H9 (cell line): ENCODE data around the gene PRRX2. TPM values are rescaled to one million over a fixed set of nuclear protein-coding genes. Genes with fewer than 3 reads are reported as not detected.

Experiments used
- DNase-seq: peaks from one replicate; pipeline ENCODE4 v3.0.0-alpha.2; 2017
- H2AFZ ChIP-seq: one replicate; pipeline ENCODE4 v1.6.1; 2013; ENCODE audit warnings: mild to moderate bottlenecking, low read length, control low read depth, moderate library complexity
- H2AK5ac ChIP-seq: 2 replicates; pipeline ENCODE4 v1.6.1; 2013; ENCODE audit warnings: low read length, control low read depth, mixed read lengths; ENCODE audit not compliant: insufficient read length
- H2BK120ac ChIP-seq: one replicate; pipeline ENCODE4 v1.6.1; 2013; ENCODE audit warnings: low read depth, mild to moderate bottlenecking, low read length, control low read depth, inconsistent platforms; ENCODE audit not compliant: poor library complexity, severe bottlenecking
- H2BK12ac ChIP-seq: 2 replicates; pipeline ENCODE4 v1.6.1; 2013; ENCODE audit warnings: low read length, control low read depth, mixed read lengths, low read depth; ENCODE audit not compliant: insufficient read length
- H2BK15ac ChIP-seq: 2 replicates; pipeline ENCODE4 v1.6.1; 2013; ENCODE audit warnings: low read depth, low read length, control low read depth
- H2BK20ac ChIP-seq: one replicate; pipeline ENCODE4 v1.6.1; 2013; ENCODE audit warnings: low read depth, mild to moderate bottlenecking, low read length, control low read depth, inconsistent platforms; ENCODE audit not compliant: poor library complexity, severe bottlenecking
- H2BK5ac ChIP-seq: 2 replicates; pipeline ENCODE4 v1.6.1; 2013; ENCODE audit warnings: low read length, control low read depth, mixed read lengths; ENCODE audit not compliant: insufficient read length
- H3K14ac ChIP-seq: 2 replicates; pipeline ENCODE4 v1.6.1; 2013; ENCODE audit warnings: low read length, control low read depth; ENCODE audit not compliant: insufficient read depth
- H3K18ac ChIP-seq: 2 replicates; pipeline ENCODE4 v1.6.1; 2013; ENCODE audit warnings: low read depth, mild to moderate bottlenecking, mixed read lengths, low read length, control low read depth; ENCODE audit not compliant: insufficient read length
- H3K23ac ChIP-seq: 2 replicates; pipeline ENCODE4 v1.6.1; 2013; ENCODE audit warnings: low read length, control low read depth, mixed read lengths, low read depth; ENCODE audit not compliant: insufficient read length
- H3K23me2 ChIP-seq: 2 replicates; pipeline ENCODE4 v1.6.1; 2013; ENCODE audit warnings: low read depth, mild to moderate bottlenecking, mixed read lengths, low read length, control low read depth; ENCODE audit not compliant: insufficient read length, poor library complexity, severe bottlenecking
- H3K27ac ChIP-seq: 2 replicates; pipeline ENCODE4 v1.5.1; 2013; ENCODE audit warnings: low read length, control low read depth, mixed read lengths, low read depth; ENCODE audit not compliant: insufficient read length
- H3K27me3 ChIP-seq: 2 replicates; pipeline ENCODE4 v1.6.1; 2013; ENCODE audit warnings: low read length, control low read depth, inconsistent platforms; ENCODE audit not compliant: insufficient read depth
- H3K4ac ChIP-seq: 2 replicates; pipeline ENCODE4 v1.6.1; 2013; ENCODE audit warnings: low read depth, mild to moderate bottlenecking, control low read depth, inconsistent platforms, low read length, moderate library complexity
- H3K4me1 ChIP-seq: 2 replicates; pipeline ENCODE4 v1.6.1; 2013; ENCODE audit warnings: low read length, control low read depth, inconsistent platforms; ENCODE audit not compliant: insufficient read depth
- H3K4me2 ChIP-seq: 2 replicates; pipeline ENCODE4 v1.6.1; 2013; ENCODE audit warnings: low read length, control low read depth, mixed read lengths; ENCODE audit not compliant: insufficient read length, insufficient read depth
- H3K56ac ChIP-seq: 2 replicates; pipeline ENCODE4 v1.6.1; 2013; ENCODE audit warnings: low read depth, mild to moderate bottlenecking, mixed read lengths, low read length, control low read depth; ENCODE audit not compliant: insufficient read length
- H3K79me1 ChIP-seq: 2 replicates; pipeline ENCODE4 v1.6.1; 2013; ENCODE audit warnings: low read depth, mild to moderate bottlenecking, moderate library complexity, low read length, control low read depth, inconsistent platforms; ENCODE audit not compliant: insufficient read depth, poor library complexity, severe bottlenecking
- H3K79me2 ChIP-seq: 2 replicates; pipeline ENCODE4 v1.6.1; 2013; ENCODE audit warnings: low read length, control low read depth, inconsistent platforms; ENCODE audit not compliant: insufficient read depth
- H3K9ac ChIP-seq: 2 replicates; pipeline ENCODE4 v1.6.1; 2013; ENCODE audit warnings: low read length, control low read depth, mixed read lengths; ENCODE audit not compliant: insufficient read length; ENCODE audit errors: extremely low read depth
- H3K9me3 ChIP-seq: one replicate; pipeline ENCODE4 v1.6.1; 2013; ENCODE audit warnings: low read depth, low read length, inconsistent platforms; ENCODE audit not compliant: control insufficient read depth
- H3T11ph ChIP-seq: one replicate; pipeline ENCODE4 v1.6.1; 2013; ENCODE audit warnings: mild to moderate bottlenecking, low read length, control low read depth, inconsistent platforms
- H4K20me1 ChIP-seq: one replicate; pipeline ENCODE4 v1.6.1; 2013; ENCODE audit not compliant: control insufficient read depth, insufficient read length, insufficient read depth
- H4K5ac ChIP-seq: 2 replicates; pipeline ENCODE4 v1.6.1; 2013; ENCODE audit warnings: low read depth, mild to moderate bottlenecking, mixed read lengths, low read length, control low read depth; ENCODE audit not compliant: insufficient read length
- H4K8ac ChIP-seq: replicated peaks from 2 replicates; pipeline ENCODE4 v1.6.1; 2013; ENCODE audit warnings: low read length, control low read depth, mixed read lengths, low read depth; ENCODE audit not compliant: insufficient read length
- H4K91ac ChIP-seq: 2 replicates; pipeline ENCODE4 v1.6.1; 2013; ENCODE audit warnings: low read depth, mild to moderate bottlenecking, moderate library complexity, mixed read lengths, low read length, control low read depth; ENCODE audit not compliant: insufficient read length
- H3K27ac Mint-ChIP-seq, 3 experiments: 2 replicates in 2 of 3; 3 replicates in 1 of 3; pipeline ENCODE4 v1.8.0; 2020 to 2021; ENCODE audit warnings: mixed read lengths in 3 of 3, mild to moderate bottlenecking in 1 of 3, moderate library complexity in 1 of 3
- H3K27me3 Mint-ChIP-seq: 2 replicates; pipeline ENCODE4 v1.8.0; 2021; ENCODE audit warnings: low read depth, mild to moderate bottlenecking, moderate library complexity, mixed read lengths
- H3K36me3 Mint-ChIP-seq, 3 experiments: 2 replicates in 2 of 3; 3 replicates in 1 of 3; pipeline ENCODE4 v1.8.0; 2020 to 2021; ENCODE audit warnings: low read depth in 3 of 3, mixed read lengths in 3 of 3; ENCODE audit not compliant: insufficient read depth in 1 of 3
- H3K4me1 Mint-ChIP-seq, 2 experiments: 2 replicates each; pipeline ENCODE4 v1.8.0; 2020; ENCODE audit warnings: mixed read lengths in 2 of 2
- H3K4me3 Mint-ChIP-seq, 2 experiments: 2 replicates in 1 of 2; 3 replicates in 1 of 2; pipeline ENCODE4 v1.8.0; 2020 to 2021; ENCODE audit warnings: mild to moderate bottlenecking in 2 of 2, mixed read lengths in 2 of 2, moderate library complexity in 1 of 2
- H3K9me3 Mint-ChIP-seq, 2 experiments: 2 replicates in 1 of 2; 3 replicates in 1 of 2; pipeline ENCODE4 v1.8.0; 2020; ENCODE audit warnings: mild to moderate bottlenecking in 2 of 2, mixed read lengths in 2 of 2, moderate library complexity in 1 of 2
- WGBS: extraction: QIAGEN DNeasy Blood & Tissue Kit; methylation state at CpG from one replicate; pipeline ENCODE4 v1.1.7; 2013; ENCODE audit warnings: missing lambda C conversion rate, low lambda C conversion rate, mixed read lengths; ENCODE audit not compliant: insufficient read length; ENCODE audit errors: extremely low coverage; 5-methylcytosine and 5-hydroxymethylcytosine counted together
- total RNA-seq: library from RNA; stranded (reverse); gene quantifications from 2 replicates; pipeline ENCODE4 v1.2.1, GENCODE V29; 2021
- TF ChIP-seq, protein P1 (sequence below): fragments of 200-600 bp; sonication (generic); conservative IDR thresholded peaks from 3 replicates; pipeline ENCODE4 v1.8.0; 2021; ENCODE audit warnings: antibody characterized with exemption, mild to moderate bottlenecking

PRRX2 gene
- total RNA-seq, 1 experiment from 2014 or later, result 3.9 TPM

- no peak overlapping the region for H3K4ac ChIP-seq
- H3K4me2 ChIP-seq, result no peak overlapping the region
- H2BK20ac ChIP-seq, result no peak overlapping the region
- no peak overlapping the region for H3K4me3 Mint-ChIP-seq
- H3K36me3 Mint-ChIP-seq, result no peaks in the 10 kb centered on the region
- H4K8ac ChIP-seq, result no peak overlapping the region
- H3K27me3 ChIP-seq, result no peaks in the 10 kb centered on the region
- no peak overlapping the region for H3T11ph ChIP-seq
- no peak overlapping the region for H2BK120ac ChIP-seq
- H3K4me1 Mint-ChIP-seq, result peaks cover 5 to 37% of the 10 kb centered on the region in 2 experiments; a peak in 3 of 4 replicates
- H2BK5ac ChIP-seq, result no peak overlapping the region
- H3K9me3 Mint-ChIP-seq, result no peaks in the 10 kb centered on the region
- H3K9ac ChIP-seq, result no peak overlapping the region
- no peak overlapping the region for H4K5ac ChIP-seq
- no peaks in the 10 kb centered on the region for H3K4me1 ChIP-seq
- WGBS, result no CpG with 5 or more reads among the region's 7 CpGs
- no peaks in the 10 kb centered on the region for H3K79me2 ChIP-seq
- H3K23ac ChIP-seq, result no peak overlapping the region
- no peak overlapping the region for H2AFZ ChIP-seq
- H4K91ac ChIP-seq, result no peak overlapping the region
- H3K27ac Mint-ChIP-seq, result no peak overlapping the region
- no peak overlapping the region; the same call in 1 of the 2 replicates for H3K14ac ChIP-seq
- no peak overlapping the region for H2BK15ac ChIP-seq
- no peaks in the 10 kb centered on the region for H3K79me1 ChIP-seq
- TF ChIP-seq, protein P1, sequence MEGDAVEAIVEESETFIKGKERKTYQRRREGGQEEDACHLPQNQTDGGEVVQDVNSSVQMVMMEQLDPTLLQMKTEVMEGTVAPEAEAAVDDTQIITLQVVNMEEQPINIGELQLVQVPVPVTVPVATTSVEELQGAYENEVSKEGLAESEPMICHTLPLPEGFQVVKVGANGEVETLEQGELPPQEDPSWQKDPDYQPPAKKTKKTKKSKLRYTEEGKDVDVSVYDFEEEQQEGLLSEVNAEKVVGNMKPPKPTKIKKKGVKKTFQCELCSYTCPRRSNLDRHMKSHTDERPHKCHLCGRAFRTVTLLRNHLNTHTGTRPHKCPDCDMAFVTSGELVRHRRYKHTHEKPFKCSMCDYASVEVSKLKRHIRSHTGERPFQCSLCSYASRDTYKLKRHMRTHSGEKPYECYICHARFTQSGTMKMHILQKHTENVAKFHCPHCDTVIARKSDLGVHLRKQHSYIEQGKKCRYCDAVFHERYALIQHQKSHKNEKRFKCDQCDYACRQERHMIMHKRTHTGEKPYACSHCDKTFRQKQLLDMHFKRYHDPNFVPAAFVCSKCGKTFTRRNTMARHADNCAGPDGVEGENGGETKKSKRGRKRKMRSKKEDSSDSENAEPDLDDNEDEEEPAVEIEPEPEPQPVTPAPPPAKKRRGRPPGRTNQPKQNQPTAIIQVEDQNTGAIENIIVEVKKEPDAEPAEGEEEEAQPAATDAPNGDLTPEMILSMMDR, result no peak
- H3K23me2 ChIP-seq, result no peaks in the 10 kb centered on the region
- H4K20me1 ChIP-seq, result no peaks in the 10 kb centered on the region
- no peaks in the 10 kb centered on the region for H3K9me3 ChIP-seq
- no peak overlapping the region for H2AK5ac ChIP-seq
- no peak overlapping the region for H3K56ac ChIP-seq
- no peak overlapping the region for H3K27ac ChIP-seq
- DNase-seq, result no peak
- peaks cover 4% of the 10 kb centered on the region for H3K27me3 Mint-ChIP-seq
- no peak overlapping the region for H2BK12ac ChIP-seq
- no peak overlapping the region for H3K18ac ChIP-seq
These were observed 16.9 kb downstream of the PRRX2 start for GRCh38 chr9:129682381-129682780.
